ENCODE data around the gene SDF2.
"Not testable (repeated sequence)": the region's sequence is repeated elsewhere in the genome, so short reads cannot be mapped to it uniquely, and the experiment has no call there.

SDF2 gene

GRCh38 chr17:28684963-28685362 is 23.3 kb upstream of the SDF2 start:
- DNase-seq (ENCODE audit: low read depth) = no peak

GRCh38 chr17:28682655-28683054 is 20.9 kb upstream of the SDF2 start:
- no peak for DNase-seq (ENCODE audit: low read depth)

- DNase-seq (ENCODE audit: low read depth) = no peak
Observed at GRCh38 chr17:28675980-28676379, 14.3 kb upstream of the SDF2 start.

- no peak for DNase-seq (ENCODE audit: low read depth)
Observed at GRCh38 chr17:28675490-28675889, 13.8 kb upstream of the SDF2 start.

GRCh38 chr17:28669918-28670317 is 8.2 kb upstream of the SDF2 start:
- DNase-seq (ENCODE audit: low read depth) = no peak

GRCh38 chr17:28667870-28668269 is 6.2 kb upstream of the SDF2 start:
- no peak for DNase-seq (ENCODE audit: low read depth)

- DNase-seq (ENCODE audit: low read depth) = no peak
Observed at GRCh38 chr17:28665994-28666393, 4.3 kb upstream of the SDF2 start.

- no peak for DNase-seq (ENCODE audit: low read depth)
Observed at GRCh38 chr17:28663723-28664122, 2.0 kb upstream of the SDF2 start.

- DNase-seq (ENCODE audit: low read depth) = no peak
Observed at GRCh38 chr17:28662527-28662829, 772 bp upstream of the SDF2 start.

- not testable (repeated sequence) for DNase-seq (ENCODE audit: low read depth)
Observed at GRCh38 chr17:28659497-28659881, 2.2 kb downstream of the SDF2 start.

- DNase-seq (ENCODE audit: low read depth) = not testable (repeated sequence)
Observed at GRCh38 chr17:28658766-28659496, 2.8 kb downstream of the SDF2 start.

- not testable (repeated sequence) for DNase-seq (ENCODE audit: low read depth)
Observed at GRCh38 chr17:28658342-28658741, 3.4 kb downstream of the SDF2 start.

- DNase-seq (ENCODE audit: low read depth) = no peak
Observed at GRCh38 chr17:28657756-28658155, 4.0 kb downstream of the SDF2 start.

- DNase-seq (ENCODE audit: low read depth) = no peak
Observed at GRCh38 chr17:28655160-28655559, 6.5 kb downstream of the SDF2 start.

GRCh38 chr17:28648698-28649097 is 13.0 kb downstream of the SDF2 start:
- no peak for DNase-seq (ENCODE audit: low read depth)

- DNase-seq (ENCODE audit: low read depth) = no peak
Observed at GRCh38 chr17:28646039-28646754, 15.5 kb downstream of the SDF2 start.

- no peak for DNase-seq (ENCODE audit: low read depth)
Observed at GRCh38 chr17:28645576-28645939, 16.1 kb downstream of the SDF2 start.

GRCh38 chr17:28644787-28645575 is 16.7 kb downstream of the SDF2 start, which contains the start of gene BLTP2:
Gene BLTP2, minus strand, starts transcription at chr17:28645158. Its CDS starts 102 bp downstream, at chr17:28645056.
- DNase-seq (ENCODE audit: low read depth) = peak; percentile 94

GRCh38 chr17:28643983-28644786 is 17.5 kb downstream of the SDF2 start:
- DNase-seq (ENCODE audit: low read depth) = no peak

- no peak for DNase-seq (ENCODE audit: low read depth)
Observed at GRCh38 chr17:28641579-28641978, 20.1 kb downstream of the SDF2 start.

- no peak for DNase-seq (ENCODE audit: low read depth)
Observed at GRCh38 chr17:28635506-28635905, 26.2 kb downstream of the SDF2 start.

GRCh38 chr17:28634206-28634865 is 27.4 kb downstream of the SDF2 start:
- no peak for DNase-seq (ENCODE audit: low read depth)

Measured in stimulated activated CD8-positive, alpha-beta memory T cell treated with anti-CD3 and anti-CD28 coated beads, Interleukin-12 subunit alpha, Interleukin-12 subunit beta, amount 100 ng/mL, for 4 hours (primary cell).